ENCODE results near the gene NCOA5. TPM values are rescaled to one million over a fixed set of nuclear protein-coding genes. Genes with fewer than 3 reads are reported as not detected.

NCOA5 gene
- total RNA-seq, 1 donor from 2014 or later, result 42.9 TPM

DNA sequence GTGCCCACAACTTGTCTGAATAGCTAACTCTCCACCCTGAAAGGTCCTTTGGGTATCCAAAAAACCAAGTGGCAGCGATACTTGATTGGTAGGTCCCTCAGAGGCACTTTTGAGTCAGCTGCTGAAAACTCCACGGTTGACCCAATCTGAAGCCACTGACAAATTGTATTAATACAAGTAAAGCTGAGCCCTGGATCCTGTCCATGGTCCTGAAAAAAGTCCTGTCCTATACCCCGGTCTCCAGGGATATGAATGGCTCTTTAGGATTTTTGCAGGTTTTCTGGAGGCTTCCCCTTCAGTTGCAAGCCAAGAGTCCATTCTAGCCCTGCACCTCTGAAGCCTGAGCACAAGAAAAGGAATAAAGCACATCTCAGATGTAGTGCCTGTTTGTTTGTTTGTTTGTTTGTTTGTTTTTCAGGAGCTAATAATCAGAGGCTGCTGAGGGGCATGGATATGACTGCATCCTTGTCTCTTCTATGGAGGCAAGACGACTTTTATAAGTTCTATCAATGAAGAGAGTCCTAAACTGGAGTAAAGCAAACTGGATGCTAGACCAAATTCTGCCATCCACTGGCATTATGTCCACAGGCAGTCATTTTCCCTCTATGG is 62.4 kb downstream of the NCOA5 start:
- Mint-ChIP-seq H3K9me3 (ENCODE audit: unreplicated experiment) (peaks cover 6% of the 10 kb centered on the region), H3K27ac (ENCODE audit: unreplicated experiment) (no peak overlapping the region), H3K4me3 (ENCODE audit: unreplicated experiment) (no peak overlapping the region), H3K36me3 (ENCODE audit: unreplicated experiment) (no peaks in the 10 kb centered on the region), H3K27me3 (ENCODE audit: unreplicated experiment) (peaks cover 24% of the 10 kb centered on the region), H3K4me1 (ENCODE audit: low read depth, unreplicated experiment) (peaks cover 15% of the 10 kb centered on the region)
- no peak for DNase-seq
- TF ChIP-seq, protein P1, sequence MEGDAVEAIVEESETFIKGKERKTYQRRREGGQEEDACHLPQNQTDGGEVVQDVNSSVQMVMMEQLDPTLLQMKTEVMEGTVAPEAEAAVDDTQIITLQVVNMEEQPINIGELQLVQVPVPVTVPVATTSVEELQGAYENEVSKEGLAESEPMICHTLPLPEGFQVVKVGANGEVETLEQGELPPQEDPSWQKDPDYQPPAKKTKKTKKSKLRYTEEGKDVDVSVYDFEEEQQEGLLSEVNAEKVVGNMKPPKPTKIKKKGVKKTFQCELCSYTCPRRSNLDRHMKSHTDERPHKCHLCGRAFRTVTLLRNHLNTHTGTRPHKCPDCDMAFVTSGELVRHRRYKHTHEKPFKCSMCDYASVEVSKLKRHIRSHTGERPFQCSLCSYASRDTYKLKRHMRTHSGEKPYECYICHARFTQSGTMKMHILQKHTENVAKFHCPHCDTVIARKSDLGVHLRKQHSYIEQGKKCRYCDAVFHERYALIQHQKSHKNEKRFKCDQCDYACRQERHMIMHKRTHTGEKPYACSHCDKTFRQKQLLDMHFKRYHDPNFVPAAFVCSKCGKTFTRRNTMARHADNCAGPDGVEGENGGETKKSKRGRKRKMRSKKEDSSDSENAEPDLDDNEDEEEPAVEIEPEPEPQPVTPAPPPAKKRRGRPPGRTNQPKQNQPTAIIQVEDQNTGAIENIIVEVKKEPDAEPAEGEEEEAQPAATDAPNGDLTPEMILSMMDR (IDR thresholded peaks at IDR 0.05; ENCODE audit: partially characterized antibody, unreplicated experiment), result no peak

DNA sequence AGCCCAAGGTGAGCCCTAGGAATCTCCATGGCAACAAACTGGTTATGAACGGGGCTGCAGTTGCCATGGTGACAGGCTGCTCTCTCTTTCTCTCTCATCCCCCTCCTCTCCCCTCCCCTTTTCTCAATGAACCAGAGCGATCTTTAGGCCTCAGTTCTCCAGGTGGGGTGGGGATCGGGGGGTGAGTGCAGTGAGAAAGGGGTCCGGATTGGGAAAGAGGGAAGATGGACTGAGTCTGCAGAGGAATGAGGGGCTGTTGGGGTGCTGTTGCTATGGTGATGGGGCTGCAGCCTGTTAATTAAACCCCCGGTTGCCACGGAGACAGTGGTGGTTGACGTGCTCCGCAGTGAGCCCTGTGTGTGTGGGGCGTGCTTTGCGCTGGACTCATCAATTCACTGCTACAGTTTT is 64.4 kb downstream of the NCOA5 start:
- Mint-ChIP-seq H3K9me3 (ENCODE audit: unreplicated experiment) (peaks cover 9% of the 10 kb centered on the region), H3K27ac (ENCODE audit: unreplicated experiment) (no peak overlapping the region), H3K4me1 (ENCODE audit: low read depth, unreplicated experiment) (peaks cover 21% of the 10 kb centered on the region), H3K4me3 (ENCODE audit: unreplicated experiment) (no peak overlapping the region), H3K36me3 (ENCODE audit: unreplicated experiment) (no peaks in the 10 kb centered on the region), H3K27me3 (ENCODE audit: unreplicated experiment) (peaks cover 24% of the 10 kb centered on the region)
- no peak for DNase-seq
- TF ChIP-seq, protein P1 (IDR thresholded peaks at IDR 0.05; ENCODE audit: partially characterized antibody, unreplicated experiment), result no peak

DNA sequence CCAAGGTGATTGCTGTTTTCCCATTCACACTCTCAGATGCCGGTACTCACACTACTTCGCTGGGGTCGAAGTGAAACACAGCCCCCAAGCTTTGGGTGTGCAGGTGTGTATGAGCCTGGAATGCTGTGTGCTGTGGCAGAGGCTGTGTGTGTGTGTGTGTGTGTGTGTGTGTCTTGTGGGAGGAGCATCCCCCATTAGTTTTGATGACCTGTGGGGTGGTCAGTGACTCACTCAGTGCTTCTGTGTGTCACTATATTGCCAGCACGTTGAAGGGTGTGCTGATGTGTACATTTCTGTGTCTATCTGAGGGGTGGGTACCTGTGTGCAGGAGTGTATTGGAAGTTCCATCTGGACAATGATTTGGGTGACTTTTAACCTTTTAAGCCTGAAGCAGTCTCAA is 65.8 kb downstream of the NCOA5 start:
- Mint-ChIP-seq H3K9me3 (ENCODE audit: unreplicated experiment) (peaks cover 9% of the 10 kb centered on the region), H3K27ac (ENCODE audit: unreplicated experiment) (no peak overlapping the region), H3K36me3 (ENCODE audit: unreplicated experiment) (no peaks in the 10 kb centered on the region), H3K27me3 (ENCODE audit: unreplicated experiment) (peaks cover 21% of the 10 kb centered on the region), H3K4me3 (ENCODE audit: unreplicated experiment) (no peak overlapping the region), H3K4me1 (ENCODE audit: low read depth, unreplicated experiment) (peaks cover 21% of the 10 kb centered on the region)
- no peak for DNase-seq
- TF ChIP-seq, protein P1 (IDR thresholded peaks at IDR 0.05; ENCODE audit: partially characterized antibody, unreplicated experiment), result no peak

DNA sequence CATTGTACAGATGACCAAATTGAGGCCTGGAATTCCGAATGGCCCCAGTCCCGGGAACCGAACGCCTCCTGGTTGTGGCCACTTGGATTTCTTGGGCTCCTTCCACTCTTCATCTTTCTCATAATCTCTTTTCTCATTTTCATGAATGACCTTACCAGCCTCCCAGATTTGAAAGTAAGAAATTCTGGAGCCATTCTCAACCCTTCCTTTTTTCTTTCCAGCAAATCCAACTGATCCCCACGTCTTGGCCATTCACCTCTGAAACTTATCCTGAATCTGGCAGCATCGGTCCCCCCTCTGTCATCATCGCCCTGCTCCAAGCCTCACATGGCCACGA is 66.6 kb downstream of the NCOA5 start:
- Mint-ChIP-seq H3K4me1 (ENCODE audit: low read depth, unreplicated experiment) (peaks cover 19% of the 10 kb centered on the region), H3K4me3 (ENCODE audit: unreplicated experiment) (peak overlapping the region; percentile 77), H3K36me3 (ENCODE audit: unreplicated experiment) (no peaks in the 10 kb centered on the region), H3K9me3 (ENCODE audit: unreplicated experiment) (peaks cover 9% of the 10 kb centered on the region), H3K27ac (ENCODE audit: unreplicated experiment) (no peak overlapping the region), H3K27me3 (ENCODE audit: unreplicated experiment) (peaks cover 19% of the 10 kb centered on the region)
- TF ChIP-seq, protein P1 (IDR thresholded peaks at IDR 0.05; ENCODE audit: partially characterized antibody, unreplicated experiment), result peak; percentile 7
- DNase-seq, result no peak

DNA sequence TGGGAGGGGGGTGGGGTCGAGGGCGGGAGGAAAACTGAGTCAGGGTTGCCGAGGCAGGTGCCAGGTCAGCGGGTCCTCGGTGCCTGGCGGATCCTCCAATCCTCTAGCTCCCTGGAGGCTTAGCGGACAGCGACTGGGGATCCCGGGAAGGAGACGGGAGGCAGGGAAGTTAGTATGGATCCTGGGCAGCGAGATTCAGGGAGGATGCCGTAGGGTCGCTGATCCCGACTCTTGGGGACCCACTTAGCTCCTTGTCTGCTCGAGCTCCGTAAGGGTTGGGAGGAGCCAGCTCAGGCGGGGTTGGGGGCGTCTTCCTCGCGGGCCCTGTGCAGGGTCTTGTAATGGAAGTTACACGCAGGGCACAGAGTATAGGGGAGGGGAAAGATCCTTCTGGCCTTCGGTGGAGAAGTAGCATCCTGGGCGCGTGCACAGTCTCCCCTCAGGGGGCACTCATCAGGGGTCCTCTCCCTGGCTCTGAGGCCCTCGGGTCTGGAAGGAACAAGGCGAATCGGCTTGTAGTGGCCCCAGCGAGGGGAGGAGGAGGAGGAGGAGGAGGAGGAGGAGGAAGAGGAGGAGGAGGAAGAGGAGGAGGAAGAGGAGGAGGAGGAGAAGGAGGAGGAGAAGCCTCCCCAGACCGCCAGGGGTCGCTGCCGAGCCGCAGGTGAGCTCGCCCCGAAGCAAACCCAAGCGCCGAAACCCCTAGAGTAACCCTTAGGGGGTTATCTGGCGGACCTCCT is 67.2 kb downstream of the NCOA5 start:
- Mint-ChIP-seq H3K27me3 (ENCODE audit: unreplicated experiment) (peaks cover 17% of the 10 kb centered on the region), H3K9me3 (ENCODE audit: unreplicated experiment) (peaks cover 9% of the 10 kb centered on the region), H3K27ac (ENCODE audit: unreplicated experiment) (no peak overlapping the region), H3K4me1 (ENCODE audit: low read depth, unreplicated experiment) (peaks cover 19% of the 10 kb centered on the region), H3K4me3 (ENCODE audit: unreplicated experiment) (peak overlapping the region; percentile 82), H3K36me3 (ENCODE audit: unreplicated experiment) (no peaks in the 10 kb centered on the region)
- TF ChIP-seq, protein P1 (IDR thresholded peaks at IDR 0.05; ENCODE audit: partially characterized antibody, unreplicated experiment), result peak; percentile 75
- DNase-seq, result peak; percentile 76
